OCI-LY3 (cell line): ENCODE measurements around the gene EIF5A.

Experiments
- CTCF ChIP-seq: fragments of 200-600, 300-600 bp; sonication (generic); IDR thresholded peaks from 2 replicates; pipeline ENCODE4 v1.5.1; 2014; ENCODE audit warnings: antibody characterized with exemption, low read length, low read depth
- EZH2phosphoT487 ChIP-seq: fragments of 200-600 bp; shearing (Covaris generic); IDR thresholded peaks from 2 replicates; pipeline ENCODE4 v1.6.1; 2018; ENCODE audit warnings: antibody characterized with exemption, mixed run types, low read depth

GRCh38 chr17:7329374-7329996 is 22.1 kb downstream of the EIF5A start:
- TF ChIP-seq CTCF (no peak), EZH2phosphoT487 (no peak)
